ENCODE data around the gene HERC6.

The HERC6 gene

DNA sequence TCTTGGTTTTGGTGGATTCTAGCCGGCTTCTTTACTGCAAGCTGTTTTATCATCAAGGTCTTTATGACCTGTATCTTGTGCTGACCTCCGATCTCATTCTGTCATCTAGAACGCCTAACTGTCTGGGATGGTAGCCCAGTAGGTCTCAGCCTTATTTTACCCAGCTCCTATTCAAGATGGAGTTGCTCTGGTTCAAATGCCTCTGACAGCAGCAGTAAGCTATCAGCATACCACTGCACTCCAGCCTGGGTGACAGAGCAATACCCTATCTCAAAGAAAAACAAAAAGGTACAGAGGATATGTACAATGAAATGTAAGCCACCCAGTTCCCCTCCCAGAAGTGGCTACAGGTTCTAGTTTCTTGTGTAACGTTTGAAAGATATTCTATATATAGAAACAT, 36.1 kb downstream of the HERC6 start:
- TF ChIP-seq, protein P1, sequence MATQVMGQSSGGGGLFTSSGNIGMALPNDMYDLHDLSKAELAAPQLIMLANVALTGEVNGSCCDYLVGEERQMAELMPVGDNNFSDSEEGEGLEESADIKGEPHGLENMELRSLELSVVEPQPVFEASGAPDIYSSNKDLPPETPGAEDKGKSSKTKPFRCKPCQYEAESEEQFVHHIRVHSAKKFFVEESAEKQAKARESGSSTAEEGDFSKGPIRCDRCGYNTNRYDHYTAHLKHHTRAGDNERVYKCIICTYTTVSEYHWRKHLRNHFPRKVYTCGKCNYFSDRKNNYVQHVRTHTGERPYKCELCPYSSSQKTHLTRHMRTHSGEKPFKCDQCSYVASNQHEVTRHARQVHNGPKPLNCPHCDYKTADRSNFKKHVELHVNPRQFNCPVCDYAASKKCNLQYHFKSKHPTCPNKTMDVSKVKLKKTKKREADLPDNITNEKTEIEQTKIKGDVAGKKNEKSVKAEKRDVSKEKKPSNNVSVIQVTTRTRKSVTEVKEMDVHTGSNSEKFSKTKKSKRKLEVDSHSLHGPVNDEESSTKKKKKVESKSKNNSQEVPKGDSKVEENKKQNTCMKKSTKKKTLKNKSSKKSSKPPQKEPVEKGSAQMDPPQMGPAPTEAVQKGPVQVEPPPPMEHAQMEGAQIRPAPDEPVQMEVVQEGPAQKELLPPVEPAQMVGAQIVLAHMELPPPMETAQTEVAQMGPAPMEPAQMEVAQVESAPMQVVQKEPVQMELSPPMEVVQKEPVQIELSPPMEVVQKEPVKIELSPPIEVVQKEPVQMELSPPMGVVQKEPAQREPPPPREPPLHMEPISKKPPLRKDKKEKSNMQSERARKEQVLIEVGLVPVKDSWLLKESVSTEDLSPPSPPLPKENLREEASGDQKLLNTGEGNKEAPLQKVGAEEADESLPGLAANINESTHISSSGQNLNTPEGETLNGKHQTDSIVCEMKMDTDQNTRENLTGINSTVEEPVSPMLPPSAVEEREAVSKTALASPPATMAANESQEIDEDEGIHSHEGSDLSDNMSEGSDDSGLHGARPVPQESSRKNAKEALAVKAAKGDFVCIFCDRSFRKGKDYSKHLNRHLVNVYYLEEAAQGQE (IDR thresholded peaks at IDR 0.05; ENCODE audit: insufficient replicate concordance, low read depth), result no peak
- no peak for TF ChIP-seq SPI1 (IDR thresholded peaks at IDR 0.05; ENCODE audit: borderline replicate concordance, low read depth)
- TF ChIP-seq POLR2AphosphoS5 (IDR thresholded peaks at IDR 0.05; ENCODE audit: low read depth), result no peak
- no peak for TF ChIP-seq CTCF (IDR thresholded peaks at IDR 0.05; ENCODE audit: insufficient read depth, low read length)
- DNase-seq (ENCODE audit: low read depth in 1 of 2, low spot score in 1 of 2), result no peak
- no peak overlapping the region for H3K4me3 ChIP-seq (replicated peaks; ENCODE audit: insufficient read depth, low read length)
- H3K27ac ChIP-seq (replicated peaks), result no peak overlapping the region
- no peaks in the 10 kb centered on the region for H3K27me3 ChIP-seq (ENCODE audit: insufficient read depth, poor library complexity, severe bottlenecking)

DNA sequence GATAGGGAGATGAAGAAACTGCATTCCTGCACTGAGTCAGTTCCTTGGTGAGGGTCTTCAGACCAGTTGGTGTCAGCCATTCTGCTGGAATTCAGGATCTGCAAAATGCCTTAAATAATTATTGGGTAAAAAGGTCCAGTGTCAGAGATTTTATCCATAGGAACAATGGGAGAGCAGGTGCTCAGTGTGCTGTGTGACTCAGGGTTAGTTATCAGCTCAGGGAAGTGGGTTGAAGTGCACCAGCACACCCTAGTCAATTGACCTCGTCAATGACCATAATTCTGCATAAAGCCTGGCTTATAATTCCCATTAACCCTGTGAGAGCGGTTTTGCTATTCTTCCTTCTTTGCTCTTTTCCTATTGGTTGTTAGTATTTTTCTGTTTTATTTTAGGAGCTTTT, 37.3 kb downstream of the HERC6 start:
- TF ChIP-seq POLR2AphosphoS5 (IDR thresholded peaks at IDR 0.05; ENCODE audit: low read depth), result no peak
- TF ChIP-seq, protein P1 (IDR thresholded peaks at IDR 0.05; ENCODE audit: insufficient replicate concordance, low read depth), result no peak
- TF ChIP-seq CTCF (IDR thresholded peaks at IDR 0.05; ENCODE audit: insufficient read depth, low read length), result no peak
- no peak for TF ChIP-seq SPI1 (IDR thresholded peaks at IDR 0.05; ENCODE audit: borderline replicate concordance, low read depth)
- no peak for TF ChIP-seq GABPA (IDR thresholded peaks at IDR 0.05; ENCODE audit: low read depth)
- no peak for DNase-seq (ENCODE audit: low read depth in 1 of 2, low spot score in 1 of 2)
- no peaks in the 10 kb centered on the region for H3K27me3 ChIP-seq (ENCODE audit: insufficient read depth, poor library complexity, severe bottlenecking)

DNA sequence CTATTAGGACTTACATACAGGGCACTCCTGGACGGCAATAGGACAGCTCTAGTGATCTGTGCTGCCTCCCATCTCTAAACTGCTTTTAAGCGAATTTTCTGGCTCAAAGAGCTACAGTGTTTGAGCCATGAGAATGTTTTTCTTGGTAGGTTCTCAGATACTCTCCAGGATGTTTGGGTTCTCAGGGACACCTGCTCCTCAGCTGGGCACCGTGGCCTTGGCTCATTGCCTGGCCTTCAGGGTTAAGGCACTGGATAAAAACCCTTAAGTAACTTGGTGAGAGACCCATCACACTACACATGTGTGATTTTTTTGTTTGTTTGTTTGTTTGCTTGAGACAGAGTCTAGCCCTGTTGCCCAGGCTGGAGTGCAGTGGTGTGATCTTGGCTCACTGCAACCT, 39.8 kb downstream of the HERC6 start:
- Histone ChIP-seq H3K27me3 (ENCODE audit: insufficient read depth, poor library complexity, severe bottlenecking) (no peaks in the 10 kb centered on the region), H3K27ac (replicated peaks) (no peak overlapping the region), H3K4me3 (replicated peaks; ENCODE audit: insufficient read depth, low read length) (no peak overlapping the region)
- TF ChIP-seq SPI1 (IDR thresholded peaks at IDR 0.05; ENCODE audit: borderline replicate concordance, low read depth) (no peak), CTCF (IDR thresholded peaks at IDR 0.05; ENCODE audit: insufficient read depth, low read length) (no peak), GABPA (IDR thresholded peaks at IDR 0.05; ENCODE audit: low read depth) (no peak), POLR2AphosphoS5 (IDR thresholded peaks at IDR 0.05; ENCODE audit: low read depth) (no peak)
- TF ChIP-seq, protein P1 (IDR thresholded peaks at IDR 0.05; ENCODE audit: insufficient replicate concordance, low read depth), result no peak
- DNase-seq (ENCODE audit: low read depth in 1 of 2, low spot score in 1 of 2), result no peak

More for the DNA sequence above, 37.3 kb downstream of the HERC6 start:
- no peak overlapping the region for H3K4me3 ChIP-seq (replicated peaks; ENCODE audit: insufficient read depth, low read length)
- no peak overlapping the region for H3K27ac ChIP-seq (replicated peaks)

All from HL-60 (cell line).